Measurements from ENCODE around the gene ATXN7. TPM values are rescaled to one million over a fixed set of nuclear protein-coding genes. Genes with fewer than 3 reads are reported as not detected.

ATXN7 gene
- total RNA-seq, 1 experiment from 2014 or later = 27.5 TPM

DNA sequence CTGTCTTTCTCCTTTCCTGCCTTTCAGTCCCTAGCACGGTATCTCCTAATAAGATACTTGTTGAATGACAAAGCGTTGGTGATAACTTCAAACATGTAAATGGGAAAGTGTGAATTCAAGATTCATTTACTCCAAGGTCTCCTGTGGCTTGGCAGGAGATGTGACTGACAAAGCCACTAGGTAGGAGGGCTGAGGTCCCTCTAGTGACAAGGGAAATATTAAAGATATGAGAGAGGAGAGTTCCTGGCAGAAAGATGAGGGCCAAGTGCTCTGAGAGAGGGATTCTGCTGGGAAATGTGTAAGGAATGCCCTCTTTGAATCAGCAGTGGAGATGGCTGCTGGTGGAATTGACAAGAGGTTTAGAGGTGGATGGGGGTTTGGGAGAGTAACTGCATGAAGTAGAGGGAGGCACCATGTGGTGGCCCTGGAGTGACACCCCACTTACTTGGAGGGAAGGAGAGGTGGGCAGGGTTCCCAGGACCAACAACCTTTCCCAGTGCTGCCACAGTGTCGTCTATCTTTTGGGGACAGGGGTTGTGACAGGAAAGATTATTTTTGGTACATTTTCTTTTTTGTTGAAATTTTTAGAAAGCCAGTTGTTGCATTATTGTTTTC, 91.5 kb downstream of the ATXN7 start:
- CTCF ChIA-PET = no interaction called here
- H3K36me3 ChIP-seq (ENCODE audit: control insufficient read depth in 1 of 2, insufficient read depth in 2 of 2, low read length in 2 of 2) = no peaks in the 10 kb centered on the region
- peaks cover 43% of the 10 kb centered on the region for H3K79me2 ChIP-seq (ENCODE audit: insufficient read depth, low read length)
- H3K4me3 ChIP-seq (replicated peaks in 1 of 2; ENCODE audit: low read depth in 1 of 2, low read length in 2 of 2) = no peak overlapping the region
- H3K4me1 ChIP-seq (ENCODE audit: control insufficient read depth in 1 of 2, insufficient read depth in 2 of 2, low read length in 2 of 2) = peaks cover 0 to 4% of the 10 kb centered on the region in 2 experiments; a peak in 2 of 4 replicates
- ATAC-seq (no peak), DNase-seq (ENCODE audit: low read depth, low spot score) (no peak)
- no peak overlapping the region for H3K27ac ChIP-seq (ENCODE audit: low read depth, low read length)
- intact Hi-C loops (cut with micrococcal nuclease) = no loop called here
- no peaks in the 10 kb centered on the region for H3K27me3 ChIP-seq (ENCODE audit: insufficient read depth, low read length)
- no peak overlapping the region for H3K4me2 ChIP-seq (ENCODE audit: low read length)
- H3K9ac ChIP-seq (ENCODE audit: low read length) = no peak overlapping the region
- TF ChIP-seq, protein P1, sequence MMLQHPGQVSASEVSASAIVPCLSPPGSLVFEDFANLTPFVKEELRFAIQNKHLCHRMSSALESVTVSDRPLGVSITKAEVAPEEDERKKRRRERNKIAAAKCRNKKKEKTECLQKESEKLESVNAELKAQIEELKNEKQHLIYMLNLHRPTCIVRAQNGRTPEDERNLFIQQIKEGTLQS (IDR thresholded peaks at IDR 0.05) = no peak
- no peak for TF ChIP-seq YY1 (IDR thresholded peaks at IDR 0.05; ENCODE audit: extremely low read depth, insufficient replicate concordance, low read depth, low read length)
- no peak for TF ChIP-seq JUND (IDR thresholded peaks at IDR 0.05)
- no peak for TF ChIP-seq EZH2 (IDR thresholded peaks at IDR 0.05)
- TF ChIP-seq ZFX (IDR thresholded peaks at IDR 0.05) = no peak
- no peak for TF ChIP-seq EZH2phosphoT487 (IDR thresholded peaks at IDR 0.05; ENCODE audit: borderline replicate concordance)
- TF ChIP-seq POLR2A (IDR thresholded peaks at IDR 0.05; ENCODE audit: borderline replicate concordance, extremely low read depth, insufficient read depth, insufficient read length) = no peak
- no peak for TF ChIP-seq POLR2AphosphoS5 (IDR thresholded peaks at IDR 0.05; ENCODE audit: low read depth, low read length)
- TF ChIP-seq CBX3 (IDR thresholded peaks at IDR 0.05; ENCODE audit: low read depth) = no peak
- no peak for TF ChIP-seq ELF1 (IDR thresholded peaks at IDR 0.05; ENCODE audit: borderline replicate concordance, low read depth)
- no peak for TF ChIP-seq SP1 (IDR thresholded peaks at IDR 0.05; ENCODE audit: low read depth)
- TF ChIP-seq, protein P2, sequence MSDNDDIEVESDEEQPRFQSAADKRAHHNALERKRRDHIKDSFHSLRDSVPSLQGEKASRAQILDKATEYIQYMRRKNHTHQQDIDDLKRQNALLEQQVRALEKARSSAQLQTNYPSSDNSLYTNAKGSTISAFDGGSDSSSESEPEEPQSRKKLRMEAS (IDR thresholded peaks at IDR 0.05) = no peak
- no peak for TF ChIP-seq SIN3A (IDR thresholded peaks at IDR 0.05; ENCODE audit: low read depth)
- TF ChIP-seq ZNF274 (IDR thresholded peaks at IDR 0.05; ENCODE audit: low read depth, low read length) = no peak
- POLR2A ChIA-PET = no interaction called here
- peaks cover under 1% of the 10 kb centered on the region; the same call in 1 of the 2 replicates for H4K20me1 ChIP-seq (ENCODE audit: insufficient read depth)
- H2AFZ ChIP-seq (ENCODE audit: low read depth, low read length, poor library complexity, severe bottlenecking) = no peak overlapping the region
- RAD21 ChIA-PET (ENCODE audit: low non-redundant PET in 1 of 2, low total read pairs in 2 of 2, uncharacterized antibody in 2 of 2, unreplicated experiment in 2 of 2) = no interaction called here
- BruUV-seq (replicated peaks) = no TSS peak
- no peaks in the 10 kb centered on the region for H3K9me2 ChIP-seq (ENCODE audit: insufficient read depth)
- no peaks in the 10 kb centered on the region for H3K9me3 ChIP-seq (ENCODE audit: control insufficient read depth in 1 of 2, insufficient read depth in 1 of 2, low read depth in 1 of 2, low read length in 2 of 2)

All from HCT116 (cell line).